Gastrocnemius medialis (tissue), 4 donors: ENCODE results near the gene TIAM2.

Experiments used
- CTCF ChIP-seq, 5 experiments: fragments of 450-650 bp in 3 of 5; fragments of 200-600 bp in 2 of 5; sonication (generic) in 2 of 5; IDR thresholded peaks in 4 of 5; conservative IDR thresholded peaks in 1 of 5; 1 replicate in 4 of 5; 2 replicates in 1 of 5; pipeline ENCODE4 v1.5.1; 2016 to 2019; ENCODE audit warnings: antibody characterized with exemption in 5 of 5, mild to moderate bottlenecking in 3 of 5, moderate library complexity in 3 of 5
- POLR2A ChIP-seq, 2 donors: fragments of 450-650 bp; IDR thresholded peaks; one replicate each; pipeline ENCODE4 v1.6.1; 2017; ENCODE audit warnings: antibody characterized with exemption in 2 of 2, mild to moderate bottlenecking in 2 of 2, moderate library complexity in 2 of 2

GRCh38 chr6:154995254-154996015 is at the start of gene TIAM2:
- TF ChIP-seq CTCF (IDR thresholded peaks at IDR 0.05 in 4 of 5, conservative IDR thresholded peaks at IDR 0.05 in 1 of 5) (peak in 1 of 5 experiments; percentile 13), POLR2A (IDR thresholded peaks at IDR 0.05) (no peak)
